ENCODE results near the gene STRADB. TPM values are rescaled to one million over a fixed set of nuclear protein-coding genes. Genes with fewer than 3 reads are reported as not detected.

Gene STRADB
- total and polyA plus RNA-seq, 2 of the 4 experiments (the other 2 are of a cell fraction) = 14.9 to 31.5 TPM

- TF ChIP-seq RFX5 (IDR thresholded peaks at IDR 0.05; ENCODE audit: low read depth, low read length) = no peak
Observed at GRCh38 chr2:201452922-201453643, 1.5 kb downstream of the STRADB start (continued).

GRCh38 chr2:201458381-201458780 is 6.8 kb downstream of the STRADB start:
- CTCF ChIA-PET = no interaction called here
- Histone ChIP-seq H3K14ac (replicated peaks; ENCODE audit: low read depth, low read length) (no peak overlapping the region), H4K8ac (ENCODE audit: low read depth in 2 of 2, low read length in 2 of 2) (no peak overlapping the region), H3K79me1 (ENCODE audit: low read depth in 1 of 2, low read length in 2 of 2) (peaks cover 3 to 6% of the 10 kb centered on the region in 2 experiments; a peak in 3 of 4 replicates), H4K20me1 (ENCODE audit: insufficient read depth, low read length) (no peaks in the 10 kb centered on the region), H3K4ac (ENCODE audit: low read depth, low read length) (no peak overlapping the region), H3K27ac (ENCODE audit: insufficient read depth, low read length) (no peak overlapping the region), H2BK20ac (ENCODE audit: low read depth, low read length) (no peak overlapping the region), H2AK9ac (replicated peaks; ENCODE audit: low read depth, low read length, poor library complexity) (no peak overlapping the region), H4K91ac (ENCODE audit: insufficient read depth, low read depth, low read length) (no peak overlapping the region), H2BK120ac (ENCODE audit: low read depth, low read length) (no peak overlapping the region), H3K4me3 (ENCODE audit: insufficient read depth, low read depth, low read length) (no peak overlapping the region), H3K23ac (ENCODE audit: low read depth, low read length) (no peak overlapping the region), H3K27me3 (ENCODE audit: control insufficient read depth, insufficient read depth, low read length) (no peaks in the 10 kb centered on the region), H2AFZ (replicated peaks; ENCODE audit: low read length, poor library complexity) (no peak overlapping the region), H3K9me1 (ENCODE audit: insufficient read depth, low read length) (no peaks in the 10 kb centered on the region), H3K9ac (ENCODE audit: low read depth, low read length) (no peak overlapping the region), H2BK15ac (ENCODE audit: low read depth, low read length) (no peak overlapping the region), H3K4me2 (ENCODE audit: low read depth, low read length) (no peak overlapping the region), H3K36me3 (ENCODE audit: control insufficient read depth, insufficient read depth, low read length) (peaks cover 8% of the 10 kb centered on the region), H3K56ac (ENCODE audit: extremely low read depth, insufficient read depth, low read length) (no peak overlapping the region), H2AK5ac (ENCODE audit: low read depth, low read length) (no peak overlapping the region), H3K18ac (ENCODE audit: low read depth, low read length) (no peak overlapping the region), H3K4me1 (ENCODE audit: control insufficient read depth, insufficient read depth, low read length) (no peaks in the 10 kb centered on the region), H3K9me3 (ENCODE audit: control insufficient read depth, insufficient read depth, low read length) (peaks cover 2% of the 10 kb centered on the region; the same call in 1 of the 2 replicates), H2BK5ac (ENCODE audit: low read depth, low read length, poor library complexity, severe bottlenecking) (no peak overlapping the region), H4K5ac (ENCODE audit: low read depth, low read length) (no peak overlapping the region)
- dilution Hi-C loops (cut with HindIII; ENCODE audit: low sequenced_read_pairs, unreplicated experiment) (no loop called here), intact Hi-C loops (cut with micrococcal nuclease) (no loop called here), in situ Hi-C loops (cut with MboI; ENCODE audit: low sequenced_read_pairs) (no loop called here)
- POLR2A ChIA-PET (ENCODE audit: unreplicated experiment) = no interaction called here
- ATAC-seq (ENCODE audit: low read depth) = no peak
- BruUV-seq (replicated peaks) = no TSS peak
- no peak for TF ChIP-seq MAZ (IDR thresholded peaks at IDR 0.05; ENCODE audit: borderline replicate concordance, low read depth, low read length)
- no peak for TF ChIP-seq POLR2A (IDR thresholded peaks at IDR 0.05; ENCODE audit: low read depth, low read length)
- no peak for TF ChIP-seq SMC3 (IDR thresholded peaks at IDR 0.05; ENCODE audit: low read depth, low read length)
- no peak for TF ChIP-seq MXI1 (IDR thresholded peaks at IDR 0.05; ENCODE audit: borderline replicate concordance, low read depth, low read length)
- TF ChIP-seq RFX5 (IDR thresholded peaks at IDR 0.05; ENCODE audit: low read depth, low read length) = no peak
- TF ChIP-seq MAFK (IDR thresholded peaks at IDR 0.05; ENCODE audit: low read depth, low read length) = no peak
- no peak for TF ChIP-seq CHD1 (IDR thresholded peaks at IDR 0.05; ENCODE audit: low read depth, low read length)
- TF ChIP-seq RAD21 (IDR thresholded peaks at IDR 0.05; ENCODE audit: low read length) = no peak
- DNase-seq = no peak
